GM12892 (cell line): ENCODE results near the gene TBC1D4.

Experiments
- POLR2A ChIP-seq: IDR thresholded peaks from 2 replicates; pipeline ENCODE4 v1.6.1; 2011; ENCODE audit warnings: low read depth, low read length, control low read depth
- POLR2AphosphoS5 ChIP-seq: IDR thresholded peaks from 2 replicates; pipeline ENCODE4 v1.6.1; 2011; ENCODE audit warnings: low read depth, low read length, control low read depth
- TAF1 ChIP-seq: IDR thresholded peaks from 2 replicates; pipeline ENCODE4 v1.6.1; 2011; ENCODE audit warnings: low read depth, mild to moderate bottlenecking, control low read depth, low read length, borderline replicate concordance

- TF ChIP-seq POLR2A (no peak), TAF1 (no peak), POLR2AphosphoS5 (no peak)
These were observed 182.7 kb downstream of the TBC1D4 start for GRCh38 chr13:75299246-75299645.
